Keratinocyte (primary cell): Measurements from ENCODE around the gene RERG. TPM values are rescaled to one million over a fixed set of nuclear protein-coding genes. Genes with fewer than 3 reads are reported as not detected.

Source experiments
- DNase-seq: peaks from one replicate; pipeline ENCODE4 v3.0.0-alpha.2; 2011; ENCODE audit warnings: low read depth, missing footprints, low spot score
- FAIRE-seq: peaks from 2 replicates; lab custom pipeline; 2011; peaks lifted over from hg19 to GRCh38; lab: Jason Lieb, UNC
- H2AFZ ChIP-seq: 2 replicates; pipeline ENCODE4 v1.6.0; 2012; ENCODE audit warnings: low read length, control low read depth, inconsistent platforms; ENCODE audit not compliant: control insufficient read depth
- H3K27ac ChIP-seq: 2 replicates; pipeline ENCODE4 v1.5.1; 2011; ENCODE audit warnings: low read length; ENCODE audit not compliant: control insufficient read depth, insufficient read depth
- H3K27me3 ChIP-seq: 3 replicates; pipeline ENCODE4 v1.6.0; 2011; ENCODE audit warnings: low read length; ENCODE audit not compliant: control insufficient read depth, insufficient read depth; ENCODE audit errors: extremely low read depth
- H3K36me3 ChIP-seq, 2 experiments: 2 replicates in 1 of 2; 3 replicates in 1 of 2; pipeline ENCODE4 v1.5.1; 2011; ENCODE audit warnings: low read length in 2 of 2, mild to moderate bottlenecking in 1 of 2; ENCODE audit not compliant: control insufficient read depth in 2 of 2, insufficient read depth in 2 of 2; ENCODE audit errors: extremely low read depth in 1 of 2
- H3K4me1 ChIP-seq: 3 replicates; pipeline ENCODE4 v1.5.1; 2011; ENCODE audit warnings: low read length; ENCODE audit not compliant: control insufficient read depth, insufficient read depth; ENCODE audit errors: extremely low read depth
- H3K4me2 ChIP-seq: 3 replicates; pipeline ENCODE4 v1.6.0; 2011; ENCODE audit warnings: low read depth, low read length; ENCODE audit not compliant: control insufficient read depth, insufficient read depth; ENCODE audit errors: extremely low read depth
- H3K4me3 ChIP-seq, 3 experiments: fragments of 200-600 bp in 1 of 3; sonication (generic) in 1 of 3; 2 replicates in 2 of 3; 3 replicates in 1 of 3; pipeline ENCODE4 v1.5.1; 2011 to 2016; ENCODE audit warnings: low read length in 3 of 3, mild to moderate bottlenecking in 3 of 3, control low read depth in 2 of 3, inconsistent platforms in 1 of 3, low read depth in 1 of 3, mixed read lengths in 1 of 3, mixed run types in 1 of 3, moderate library complexity in 1 of 3; ENCODE audit not compliant: control insufficient read depth in 2 of 3, insufficient read depth in 2 of 3; ENCODE audit errors: extremely low read depth in 1 of 3
- H3K79me2 ChIP-seq: 2 replicates; pipeline ENCODE4 v1.6.0; 2012; ENCODE audit warnings: low read length; ENCODE audit not compliant: control insufficient read depth, insufficient read depth
- H3K9ac ChIP-seq: 3 replicates; pipeline ENCODE4 v1.6.0; 2011; ENCODE audit warnings: low read length; ENCODE audit not compliant: control insufficient read depth, insufficient read depth; ENCODE audit errors: extremely low read depth
- H3K9me1 ChIP-seq: 3 replicates; pipeline ENCODE4 v1.6.0; 2011; ENCODE audit warnings: low read length; ENCODE audit not compliant: control insufficient read depth, insufficient read depth; ENCODE audit errors: extremely low read depth
- H3K9me3 ChIP-seq: 2 replicates; pipeline ENCODE4 v1.5.1; 2012; ENCODE audit warnings: low read depth, low read length; ENCODE audit not compliant: control insufficient read depth
- H4K20me1 ChIP-seq: 3 replicates; pipeline ENCODE4 v1.6.0; 2011; ENCODE audit warnings: low read length; ENCODE audit not compliant: control insufficient read depth, insufficient read depth; ENCODE audit errors: extremely low read depth
- CTCF ChIP-seq, 3 experiments: IDR thresholded peaks in 1 of 3; conservative IDR thresholded peaks in 1 of 3; optimal IDR thresholded peaks in 1 of 3; 2 replicates in 2 of 3; 3 replicates in 1 of 3; pipeline versions ENCODE3 to v1.5.1; 2011; ENCODE audit warnings: low read length in 3 of 3, mild to moderate bottlenecking in 3 of 3, moderate library complexity in 2 of 3, control low read depth in 1 of 3, inconsistent platforms in 1 of 3; ENCODE audit not compliant: insufficient read depth in 2 of 3; ENCODE audit errors: extremely low read depth in 1 of 3
- EZH2 ChIP-seq: IDR thresholded peaks from one replicate; pipeline ENCODE4 v1.6.1; 2012; ENCODE audit warnings: inconsistent platforms, mild to moderate bottlenecking, low read length, moderate library complexity
- dilution Hi-C: fragments of 300-500 bp; cut with MboI; formaldehyde crosslinking; loops from one replicate; pipeline ENCODE4 v1.7.0; 2020; ENCODE audit warnings: low sequenced_read_pairs; ENCODE audit not compliant: extremely low pct_ligation_motif_present
- polyA plus RNA-seq, 5 experiments: library from polyadenylated mRNA; depleted of rRNA in 3 of 5; stranded (reverse) in 3 of 5; stranded (forward) in 1 of 5; unstranded in 1 of 5; fragments of >200 nt; gene quantifications; 1 replicate in 1 of 5; 2 replicates in 3 of 5; 3 replicates in 1 of 5; pipeline versions ENCODE4 v1.2.1 to v1.2.3, GENCODE V29; 2011 to 2012; ENCODE audit warnings: missing spikeins in 2 of 5, low read depth in 1 of 5, low replicate concordance in 1 of 5

RERG gene
- polyA plus RNA-seq, 1 donor (not counting 4 experiments of a cell fraction or from before 2014, with no cell fraction given), result not detected

DNA sequence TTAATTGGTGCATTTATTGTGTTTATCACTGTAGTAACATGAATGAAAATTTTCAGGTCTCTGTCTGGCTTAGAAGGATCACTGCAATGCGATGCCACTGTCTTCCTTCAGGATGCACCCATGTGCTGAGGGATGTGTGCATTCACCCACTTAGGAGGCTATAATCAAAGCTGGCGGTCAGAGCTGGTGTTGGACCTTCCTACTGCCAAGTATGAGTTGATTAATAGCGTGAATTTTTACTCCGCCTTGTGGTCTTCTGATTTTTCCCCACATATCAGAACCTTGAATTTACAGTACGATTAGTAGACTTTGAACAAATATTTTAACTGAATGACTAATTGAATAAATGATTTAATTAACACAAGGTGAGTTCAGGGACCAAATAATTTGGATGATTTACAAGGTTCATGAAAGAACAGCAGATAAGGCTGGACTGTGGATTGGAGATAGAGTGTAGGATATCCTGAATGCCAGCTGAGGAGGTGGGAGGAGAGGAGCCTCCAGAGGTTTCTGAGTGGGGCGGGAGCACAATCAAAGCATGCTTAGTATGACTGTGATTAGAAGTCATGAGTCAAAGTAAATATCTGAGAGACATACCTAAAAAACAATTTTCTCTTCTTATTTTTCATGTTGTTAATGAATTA lies 50.1 kb downstream of the RERG start:
- Histone ChIP-seq H3K4me1 (no peaks in the 10 kb centered on the region), H3K9me1 (no peaks in the 10 kb centered on the region), H3K4me2 (no peak overlapping the region), H3K27ac (no peak overlapping the region), H3K9ac (no peak overlapping the region), H3K27me3 (peaks cover 3% of the 10 kb centered on the region), H3K36me3 (no peaks in the 10 kb centered on the region), H2AFZ (no peak overlapping the region), H4K20me1 (no peaks in the 10 kb centered on the region), H3K79me2 (no peaks in the 10 kb centered on the region), H3K4me3 (no peak overlapping the region), H3K9me3 (no peaks in the 10 kb centered on the region)
- no peak for DNase-seq
- TF ChIP-seq CTCF (optimal IDR thresholded peaks at IDR 0.05 in 1 of 3, IDR thresholded peaks at IDR 0.05 in 1 of 3, conservative IDR thresholded peaks at IDR 0.05 in 1 of 3; ENCODE audit: extremely low read depth in 1 of 3, insufficient read depth in 2 of 3, low read length in 3 of 3) (no peak), EZH2 (no peak)
- dilution Hi-C loops, result no loop called here
- no peak for FAIRE-seq

DNA sequence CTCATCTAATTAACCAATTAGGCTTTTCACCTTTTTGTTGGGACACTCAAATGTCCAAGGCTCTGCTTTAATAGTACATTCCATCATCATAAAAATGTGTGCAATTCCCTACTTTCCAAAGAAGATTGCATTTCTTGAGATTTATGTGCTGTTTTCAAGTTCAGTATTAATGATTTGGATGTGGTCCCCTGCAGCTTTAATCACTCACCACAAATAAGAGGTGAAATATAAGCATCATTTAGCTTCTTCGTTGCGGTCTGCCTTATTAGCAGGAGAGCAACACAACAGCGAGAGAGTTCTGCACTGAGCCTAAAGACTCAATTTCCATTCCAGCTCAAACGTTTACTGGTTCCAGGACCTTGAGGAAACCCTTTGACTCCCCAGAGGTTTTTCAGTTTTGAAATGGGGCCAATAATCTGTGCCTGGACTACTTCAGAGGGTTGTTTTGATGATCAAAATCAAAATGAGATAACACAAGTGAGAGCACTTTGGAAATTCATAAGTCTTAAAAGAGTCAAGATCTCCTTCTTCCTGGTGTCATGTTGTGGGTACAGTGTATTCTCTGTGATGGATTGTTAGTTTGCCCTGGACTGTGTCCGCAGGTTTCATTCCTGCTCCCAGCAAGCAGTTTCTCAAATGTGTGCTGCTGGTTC lies 53.1 kb downstream of the RERG start:
- TF ChIP-seq EZH2, result no peak
- TF ChIP-seq CTCF (optimal IDR thresholded peaks at IDR 0.05 in 1 of 3, IDR thresholded peaks at IDR 0.05 in 1 of 3, conservative IDR thresholded peaks at IDR 0.05 in 1 of 3; ENCODE audit: extremely low read depth in 1 of 3, insufficient read depth in 2 of 3, low read length in 3 of 3), result no peak

More for the DNA sequence above, 53.1 kb downstream of the RERG start:
- Histone ChIP-seq H3K27ac (no peak overlapping the region), H3K4me2 (no peak overlapping the region), H3K9ac (no peak overlapping the region), H3K9me1 (no peaks in the 10 kb centered on the region), H3K27me3 (peaks cover 3% of the 10 kb centered on the region), H4K20me1 (no peaks in the 10 kb centered on the region), H3K36me3 (no peaks in the 10 kb centered on the region), H3K9me3 (no peaks in the 10 kb centered on the region), H3K79me2 (no peaks in the 10 kb centered on the region), H3K4me3 (no peak overlapping the region), H2AFZ (no peak overlapping the region), H3K4me1 (peaks cover 4% of the 10 kb centered on the region)
- FAIRE-seq, result no peak
- dilution Hi-C loops, result no loop called here
- DNase-seq, result no peak
